ENCODE data around the gene R3HDM1. TPM values are rescaled to one million over a fixed set of nuclear protein-coding genes. Genes with fewer than 3 reads are reported as not detected.
"Not testable (repeated sequence)": the region's sequence is repeated elsewhere in the genome, so short reads cannot be mapped to it uniquely, and the experiment has no call there.

Gene R3HDM1
- total and polyA plus RNA-seq, 2 experiments from 2014 or later: 24.8 to 32.7 TPM

GRCh38 chr2:135709992-135710391, 178.7 kb downstream of the R3HDM1 start:
- TF ChIP-seq, protein P1, sequence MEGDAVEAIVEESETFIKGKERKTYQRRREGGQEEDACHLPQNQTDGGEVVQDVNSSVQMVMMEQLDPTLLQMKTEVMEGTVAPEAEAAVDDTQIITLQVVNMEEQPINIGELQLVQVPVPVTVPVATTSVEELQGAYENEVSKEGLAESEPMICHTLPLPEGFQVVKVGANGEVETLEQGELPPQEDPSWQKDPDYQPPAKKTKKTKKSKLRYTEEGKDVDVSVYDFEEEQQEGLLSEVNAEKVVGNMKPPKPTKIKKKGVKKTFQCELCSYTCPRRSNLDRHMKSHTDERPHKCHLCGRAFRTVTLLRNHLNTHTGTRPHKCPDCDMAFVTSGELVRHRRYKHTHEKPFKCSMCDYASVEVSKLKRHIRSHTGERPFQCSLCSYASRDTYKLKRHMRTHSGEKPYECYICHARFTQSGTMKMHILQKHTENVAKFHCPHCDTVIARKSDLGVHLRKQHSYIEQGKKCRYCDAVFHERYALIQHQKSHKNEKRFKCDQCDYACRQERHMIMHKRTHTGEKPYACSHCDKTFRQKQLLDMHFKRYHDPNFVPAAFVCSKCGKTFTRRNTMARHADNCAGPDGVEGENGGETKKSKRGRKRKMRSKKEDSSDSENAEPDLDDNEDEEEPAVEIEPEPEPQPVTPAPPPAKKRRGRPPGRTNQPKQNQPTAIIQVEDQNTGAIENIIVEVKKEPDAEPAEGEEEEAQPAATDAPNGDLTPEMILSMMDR (IDR thresholded peaks at IDR 0.05; ENCODE audit: low read depth, low read length): peak; percentile 92
- Histone ChIP-seq H3K27me3 (no peaks in the 10 kb centered on the region), H3K27ac (no peak overlapping the region), H3K36me3 (peaks cover 9% of the 10 kb centered on the region), H3K4me1 (ENCODE audit: low read depth) (no peaks in the 10 kb centered on the region), H3K9me3 (ENCODE audit: low read depth) (no peaks in the 10 kb centered on the region), H3K4me3 (no peak overlapping the region)
- peak; percentile 52 to 63 for DNase-seq (ENCODE audit: low read depth in 1 of 2, low spot score in 1 of 2)

- H3K36me3 ChIP-seq: peaks cover 22% of the 10 kb centered on the region
- DNase-seq (ENCODE audit: low read depth in 1 of 2, low spot score in 1 of 2); H3K4me3 ChIP-seq; H3K27ac ChIP-seq; H3K27me3 ChIP-seq; H3K9me3 ChIP-seq (ENCODE audit: low read depth); H3K4me1 ChIP-seq (ENCODE audit: low read depth): not testable (repeated sequence)
Observed at GRCh38 chr2:135715086-135715485, 183.8 kb downstream of the R3HDM1 start.

GRCh38 chr2:135728064-135728743, 196.9 kb downstream of the R3HDM1 start:
- H3K27me3 ChIP-seq: no peaks in the 10 kb centered on the region
- no peak for DNase-seq (ENCODE audit: low read depth in 1 of 2, low spot score in 1 of 2)
- H3K27ac ChIP-seq: peak overlapping the region; percentile 12
- H3K4me3 ChIP-seq: no peak overlapping the region
- peaks cover 7% of the 10 kb centered on the region for H3K36me3 ChIP-seq
- no peaks in the 10 kb centered on the region for H3K4me1 ChIP-seq (ENCODE audit: low read depth)
- no peaks in the 10 kb centered on the region for H3K9me3 ChIP-seq (ENCODE audit: low read depth)
- TF ChIP-seq, protein P1 (IDR thresholded peaks at IDR 0.05; ENCODE audit: low read depth, low read length): no peak

DNA sequence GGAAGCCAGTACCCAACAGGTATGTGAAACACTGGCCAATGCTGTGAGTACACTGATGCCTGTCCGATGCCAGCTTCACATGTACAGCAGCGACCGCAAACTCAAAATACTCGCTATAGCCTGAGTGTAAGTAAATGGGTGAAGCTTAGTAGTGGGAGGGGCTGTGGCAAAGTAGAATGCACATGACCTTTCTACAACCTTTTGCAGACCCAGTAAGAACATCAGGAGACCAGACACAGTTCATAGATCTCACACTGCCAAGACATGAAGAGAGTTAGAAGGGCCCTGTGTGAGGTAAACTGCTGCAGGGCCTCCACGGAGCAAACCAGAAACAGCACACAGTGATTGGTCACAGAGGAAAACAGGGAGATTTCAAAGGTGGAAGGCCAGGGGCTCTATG, 201.3 kb downstream of the R3HDM1 start:
- no peaks in the 10 kb centered on the region for H3K9me3 ChIP-seq (ENCODE audit: low read depth)
- H3K4me3 ChIP-seq: no peak overlapping the region
- H3K27ac ChIP-seq: no peak overlapping the region
- no peaks in the 10 kb centered on the region for H3K4me1 ChIP-seq (ENCODE audit: low read depth)
- DNase-seq (ENCODE audit: low read depth in 1 of 2, low spot score in 1 of 2): no peak
- no peaks in the 10 kb centered on the region for H3K27me3 ChIP-seq
- H3K36me3 ChIP-seq: no peaks in the 10 kb centered on the region
- TF ChIP-seq, protein P1 (IDR thresholded peaks at IDR 0.05; ENCODE audit: low read depth, low read length): no peak

GRCh38 chr2:135733045-135733444, 201.8 kb downstream of the R3HDM1 start:
- Histone ChIP-seq H3K4me3 (no peak overlapping the region), H3K27ac (no peak overlapping the region), H3K27me3 (no peaks in the 10 kb centered on the region), H3K4me1 (ENCODE audit: low read depth) (no peaks in the 10 kb centered on the region), H3K36me3 (no peaks in the 10 kb centered on the region), H3K9me3 (ENCODE audit: low read depth) (no peaks in the 10 kb centered on the region)
- DNase-seq (ENCODE audit: low read depth in 1 of 2, low spot score in 1 of 2): no peak
- TF ChIP-seq, protein P1 (IDR thresholded peaks at IDR 0.05; ENCODE audit: low read depth, low read length): no peak

- no peaks in the 10 kb centered on the region for H3K9me3 ChIP-seq (ENCODE audit: low read depth)
- no peak for DNase-seq (ENCODE audit: low read depth in 1 of 2, low spot score in 1 of 2)
- H3K4me3 ChIP-seq: no peak overlapping the region
- TF ChIP-seq, protein P1 (IDR thresholded peaks at IDR 0.05; ENCODE audit: low read depth, low read length): no peak
- no peak overlapping the region for H3K27ac ChIP-seq
- H3K4me1 ChIP-seq (ENCODE audit: low read depth): no peaks in the 10 kb centered on the region
- no peaks in the 10 kb centered on the region for H3K27me3 ChIP-seq
- H3K36me3 ChIP-seq: no peaks in the 10 kb centered on the region
Observed at GRCh38 chr2:135736546-135736945, 205.3 kb downstream of the R3HDM1 start.

Data from cardiac muscle cell (in vitro differentiated cells and primary cell).